ENCODE measurements around the gene ARHGEF28. TPM values are rescaled to one million over a fixed set of nuclear protein-coding genes. Genes with fewer than 3 reads are reported as not detected.

Gene ARHGEF28
- total and polyA plus RNA-seq, 2 of the 13 experiments (the other 11 are each of a cell fraction or from before 2014, with no cell fraction given) = 17.4 to 34.1 TPM

DNA sequence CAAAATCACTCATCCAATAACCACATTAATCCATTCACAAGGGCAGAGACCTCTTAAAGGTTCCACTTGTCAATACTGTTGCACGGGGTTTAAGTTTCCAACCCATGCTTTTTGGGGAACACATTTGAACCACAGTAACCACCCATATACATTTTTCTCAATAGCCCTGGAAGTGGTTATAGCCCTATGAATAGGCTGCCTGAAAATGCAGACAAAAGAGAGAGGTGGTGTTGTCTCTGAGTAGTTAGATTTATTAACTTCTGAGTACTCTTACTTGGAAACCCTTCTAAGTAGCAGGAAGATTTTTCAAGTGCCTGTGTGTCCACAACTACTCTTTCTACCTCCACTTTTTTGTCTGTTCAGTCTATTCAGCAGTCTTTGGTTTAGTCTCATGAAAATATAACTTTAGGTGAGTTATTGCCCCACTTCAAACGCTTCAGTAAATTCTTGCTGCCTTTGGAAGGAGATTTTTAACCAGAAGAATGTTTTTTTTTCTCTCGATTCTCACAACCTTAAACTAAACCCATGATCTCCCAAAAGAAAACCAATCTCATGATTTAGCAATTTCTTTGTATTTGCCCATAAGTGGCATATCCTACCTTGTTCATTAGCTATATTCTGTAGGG is 42.6 kb downstream of the ARHGEF28 start:
- Histone ChIP-seq H3K27ac (ENCODE audit: extremely low read length, insufficient read depth, low read length) (no peak overlapping the region), H3K9me3 (ENCODE audit: low read length) (no peaks in the 10 kb centered on the region), H2AFZ (ENCODE audit: low read length) (no peak overlapping the region), H3K4me1 (ENCODE audit: insufficient read depth, low read length) (peaks cover 48% of the 10 kb centered on the region), H3K4me2 (ENCODE audit: low read depth, low read length) (no peak overlapping the region), H3K4me3 (replicated peaks in 1 of 3; ENCODE audit: insufficient read depth in 1 of 3, low read depth in 2 of 3, low read length in 3 of 3) (no peak overlapping the region), H3K9ac (ENCODE audit: insufficient read depth, low read depth, low read length) (no peak overlapping the region), H3K79me2 (ENCODE audit: insufficient read depth, low read length) (peaks cover 32% of the 10 kb centered on the region), H3K36me3 (replicated peaks in 1 of 2; ENCODE audit: control insufficient read depth in 1 of 2, insufficient read depth in 2 of 2, low read length in 2 of 2) (no peaks in the 10 kb centered on the region; a peak in 1 of 5 replicates), H4K20me1 (ENCODE audit: insufficient read depth, low read length) (no peaks in the 10 kb centered on the region), H3K27me3 (ENCODE audit: control insufficient read depth in 1 of 2, insufficient read depth in 2 of 2, low read length in 2 of 2) (no peaks in the 10 kb centered on the region)
- 95% methylated on average over 3 of the region's 3 CpGs for WGBS (ENCODE audit: low lambda C conversion rate)
- TF ChIP-seq NFIC (IDR thresholded peaks at IDR 0.05; ENCODE audit: low read length) (no peak), NR3C1 (CRISPR knock-in tag; IDR thresholded peaks at IDR 0.05) (no peak), CREB1 (IDR thresholded peaks at IDR 0.05) (no peak), CREB1 (CRISPR knock-in tag; IDR thresholded peaks at IDR 0.05) (no peak), PHB2 (IDR thresholded peaks at IDR 0.05; ENCODE audit: partially characterized antibody) (no peak), ZNF878 (CRISPR knock-in tag; IDR thresholded peaks at IDR 0.05) (no peak), ZNF138 (CRISPR knock-in tag; IDR thresholded peaks at IDR 0.05; ENCODE audit: low read depth) (no peak), PHF8 (CRISPR knock-in tag; IDR thresholded peaks at IDR 0.05) (no peak), RBM22 (optimal IDR thresholded peaks at IDR 0.05; ENCODE audit: low read length) (no peak), RCOR2 (CRISPR knock-in tag; IDR thresholded peaks at IDR 0.05) (no peak), NAIF1 (CRISPR knock-in tag; IDR thresholded peaks at IDR 0.05; ENCODE audit: borderline replicate concordance) (no peak), KAT7 (CRISPR knock-in tag; IDR thresholded peaks at IDR 0.05; ENCODE audit: borderline replicate concordance) (no peak), RFXAP (CRISPR knock-in tag; IDR thresholded peaks at IDR 0.05; ENCODE audit: borderline replicate concordance) (no peak), ZNF205 (CRISPR knock-in tag; IDR thresholded peaks at IDR 0.05) (no peak), ZNF703 (CRISPR knock-in tag; IDR thresholded peaks at IDR 0.05; ENCODE audit: borderline replicate concordance) (no peak), ELF1 (CRISPR knock-in tag; IDR thresholded peaks at IDR 0.05) (no peak), ZNF629 (CRISPR knock-in tag; conservative IDR thresholded peaks at IDR 0.05) (no peak), GATAD2A (CRISPR knock-in tag; IDR thresholded peaks at IDR 0.05) (no peak)
- TF ChIP-seq, protein P1, sequence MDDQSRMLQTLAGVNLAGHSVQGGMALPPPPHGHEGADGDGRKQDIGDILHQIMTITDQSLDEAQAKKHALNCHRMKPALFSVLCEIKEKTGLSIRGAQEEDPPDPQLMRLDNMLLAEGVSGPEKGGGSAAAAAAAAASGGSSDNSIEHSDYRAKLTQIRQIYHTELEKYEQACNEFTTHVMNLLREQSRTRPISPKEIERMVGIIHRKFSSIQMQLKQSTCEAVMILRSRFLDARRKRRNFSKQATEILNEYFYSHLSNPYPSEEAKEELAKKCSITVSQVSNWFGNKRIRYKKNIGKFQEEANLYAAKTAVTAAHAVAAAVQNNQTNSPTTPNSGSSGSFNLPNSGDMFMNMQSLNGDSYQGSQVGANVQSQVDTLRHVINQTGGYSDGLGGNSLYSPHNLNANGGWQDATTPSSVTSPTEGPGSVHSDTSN (CRISPR knock-in tag; IDR thresholded peaks at IDR 0.05; ENCODE audit: borderline replicate concordance) = no peak
- TF ChIP-seq, protein P2, sequence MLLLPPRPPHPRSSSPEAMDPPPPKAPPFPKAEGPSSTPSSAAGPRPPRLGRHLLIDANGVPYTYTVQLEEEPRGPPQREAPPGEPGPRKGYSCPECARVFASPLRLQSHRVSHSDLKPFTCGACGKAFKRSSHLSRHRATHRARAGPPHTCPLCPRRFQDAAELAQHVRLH (CRISPR knock-in tag; IDR thresholded peaks at IDR 0.05; ENCODE audit: borderline replicate concordance, low read depth) = no peak
- ATAC-seq (no peak), FAIRE-seq (no peak), DNase-seq (ENCODE audit: low spot score) (no peak)
- POLR2A ChIA-PET = no interaction called here
- in situ Hi-C loops (cut with HindIII; ENCODE audit: extremely low pct_ligation_motif_present, low pct_unique_long_range_greater_than_20kb) (no loop called here), intact Hi-C loops (cut with micrococcal nuclease; ENCODE audit: unreplicated experiment) (no loop called here)
- BruUV-seq (replicated peaks) = no TSS peak
- CTCF ChIA-PET (ENCODE audit: low intra/inter-chr PET ratio, low total read pairs) = no interaction called here
